Inferior parietal cortex (tissue), 1 donor: Measurements from ENCODE around the gene CIZ1.

Experiments used
- DNase-seq: peaks from one replicate; pipeline ENCODE4 v3.0.0-alpha.2; 2016; ENCODE audit errors: extremely low spot score

The CIZ1 gene

DNA sequence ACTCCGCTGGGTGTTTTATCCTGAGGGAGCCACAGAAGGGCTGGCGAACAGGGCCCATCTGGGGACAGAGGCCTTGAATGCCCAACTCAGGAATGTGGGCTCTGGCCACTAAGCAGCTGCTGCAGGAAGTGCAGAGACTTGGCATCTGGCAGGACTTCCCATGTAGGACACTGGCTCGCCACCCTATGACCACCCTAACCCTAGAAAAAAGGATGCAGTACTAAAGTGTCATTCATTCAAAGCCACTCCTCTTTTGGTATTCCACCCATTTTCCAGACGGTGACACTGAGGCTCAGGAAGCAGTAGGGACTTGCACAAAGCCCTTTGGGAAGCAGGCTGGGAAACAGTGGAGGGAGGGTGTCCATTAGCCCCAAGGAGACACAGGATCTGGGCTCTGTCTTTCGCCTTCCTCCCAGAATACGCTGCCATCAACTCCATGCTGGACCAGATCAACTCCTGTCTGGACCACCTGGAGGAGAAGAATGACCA lies 28.3 kb downstream of the CIZ1 start:
- DNase-seq: no peak

DNA sequence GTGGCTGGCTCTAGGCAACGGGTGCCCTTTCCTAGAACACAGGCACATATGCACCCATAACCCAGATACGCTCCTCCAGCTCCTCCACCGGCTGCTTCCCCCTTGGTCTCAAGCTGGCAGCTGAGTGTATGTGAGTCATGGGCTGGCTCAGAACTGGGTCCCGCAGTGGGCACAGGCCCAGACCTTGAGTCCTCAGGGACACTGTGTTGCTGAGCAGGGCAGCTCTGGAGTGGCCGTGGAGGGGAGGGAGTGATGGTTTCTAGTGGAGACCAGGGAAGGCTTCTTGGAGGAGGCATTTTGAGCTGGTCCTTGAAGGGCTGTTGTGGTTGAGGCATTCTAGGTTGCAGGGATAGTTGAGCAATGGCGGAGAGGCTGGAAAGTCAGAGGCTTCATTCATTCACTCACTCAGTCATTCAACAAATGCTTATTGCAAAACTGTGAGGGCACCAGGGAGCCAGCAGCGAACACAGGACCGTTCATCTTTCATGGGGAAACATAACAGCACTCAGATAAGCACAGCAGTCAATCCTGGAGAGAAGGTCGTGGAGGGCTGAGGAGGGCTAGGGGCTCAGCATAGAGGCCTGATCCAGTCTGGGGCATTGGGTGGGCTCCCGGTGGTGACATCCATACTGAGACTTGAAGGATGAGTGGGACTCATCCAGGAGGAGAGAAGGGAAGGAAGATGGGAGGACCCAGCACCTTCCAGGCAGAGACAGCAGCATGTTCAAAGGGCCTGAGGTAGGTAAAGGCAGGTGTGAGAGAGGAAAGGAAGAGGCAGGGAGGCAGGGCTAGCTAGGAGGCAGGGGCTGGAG lies 29.0 kb downstream of the CIZ1 start:
- DNase-seq: no peak

DNA sequence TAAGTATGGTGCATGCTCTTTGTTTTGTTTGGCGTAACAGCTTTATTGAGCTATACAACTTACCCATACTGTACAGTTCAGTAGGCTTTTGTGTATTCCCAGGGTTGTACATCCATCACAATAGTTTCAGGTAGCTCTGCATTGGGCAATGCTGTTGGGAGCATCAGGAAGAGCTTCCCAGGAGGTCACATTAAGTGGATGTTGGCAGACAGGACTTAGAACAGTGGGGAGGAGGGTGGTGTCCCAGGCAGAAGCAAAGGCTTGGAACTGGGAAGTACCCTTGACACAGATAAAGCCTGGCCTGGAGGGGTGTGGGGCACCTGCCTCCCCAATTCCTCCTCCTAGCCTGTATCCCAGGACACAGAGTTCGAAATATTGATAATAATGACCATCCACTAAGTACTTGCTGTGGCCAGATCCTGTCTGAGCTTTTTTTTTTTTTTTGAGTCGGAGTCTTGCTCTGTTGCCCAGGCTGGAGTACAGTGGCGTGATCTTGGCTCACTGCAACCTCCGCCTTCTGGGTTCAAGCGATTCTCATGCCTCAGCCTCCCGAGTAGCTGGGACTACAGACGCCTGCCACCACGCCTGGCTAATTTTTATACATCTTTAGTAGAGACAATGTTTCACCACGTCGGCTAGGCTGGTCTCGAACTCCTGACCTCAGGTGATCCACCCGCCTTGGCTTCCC lies 30.0 kb downstream of the CIZ1 start:
- no peak for DNase-seq

DNA sequence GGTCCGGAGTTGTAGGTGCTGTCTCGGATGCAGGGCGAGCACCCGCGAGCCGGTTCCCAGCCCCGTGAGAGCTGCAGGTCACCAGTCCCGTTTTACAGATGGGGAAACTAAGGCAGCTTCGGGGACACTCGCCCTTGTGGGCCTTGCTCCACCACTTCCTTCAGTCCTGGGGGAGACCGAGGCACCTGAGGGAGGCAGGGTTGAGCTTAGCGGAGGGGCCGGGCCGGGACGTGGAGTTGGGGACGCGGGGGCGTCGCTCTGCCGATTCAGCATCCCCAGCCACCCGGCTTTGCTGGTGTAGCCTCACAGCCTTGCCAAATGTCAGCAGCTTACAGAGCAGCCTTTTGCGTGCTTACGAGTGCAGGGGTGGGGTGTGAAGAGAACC lies 30.8 kb downstream of the CIZ1 start:
- DNase-seq: no peak

DNA sequence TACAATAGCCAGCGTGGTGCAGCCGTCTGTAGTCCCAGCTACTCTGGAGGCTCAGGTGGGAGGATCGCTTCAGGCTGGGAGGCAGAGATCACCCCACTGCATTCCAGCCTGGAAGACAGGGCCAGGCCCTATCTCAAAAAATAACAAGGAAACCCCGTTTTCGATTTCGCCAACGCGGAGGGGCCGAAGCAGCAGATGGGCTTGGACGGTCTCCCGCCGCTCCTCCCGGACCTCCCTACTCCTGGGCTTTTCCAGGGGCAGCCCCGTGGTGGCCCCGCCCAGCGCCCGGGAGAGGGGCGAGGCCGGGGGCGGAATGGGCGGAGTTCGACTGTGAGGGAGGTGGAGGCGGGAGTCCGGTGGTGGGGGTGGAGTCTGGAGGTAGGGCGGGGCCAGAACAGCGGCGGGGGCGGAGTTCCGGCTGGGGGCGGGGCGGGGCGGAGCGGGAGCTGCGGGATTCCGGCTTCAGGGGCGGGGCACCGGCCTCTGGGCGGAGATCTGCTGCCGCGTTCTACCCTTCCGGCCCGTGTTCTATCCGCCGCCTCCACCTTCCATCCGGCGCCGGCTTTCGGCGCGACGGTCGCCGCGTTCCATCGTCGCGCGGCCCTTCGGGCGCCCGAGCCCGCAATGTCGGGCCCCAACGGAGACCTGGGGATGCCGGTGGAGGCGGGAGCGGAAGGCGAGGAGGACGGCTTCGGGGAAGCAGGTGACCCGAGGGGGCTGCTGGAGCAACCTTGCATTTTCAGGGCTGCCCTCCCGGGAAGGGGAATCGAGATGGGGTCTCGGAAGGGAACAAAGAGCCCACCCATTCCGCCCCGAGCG lies 31.4 kb downstream of the CIZ1 start, which contains the start of gene BBLN:
Gene BBLN, plus strand, starts transcription at position 482 of the 819 bp plus-strand sequence. Its CDS starts 143 bp downstream, at position 625.
- DNase-seq: peak; percentile 87

DNA sequence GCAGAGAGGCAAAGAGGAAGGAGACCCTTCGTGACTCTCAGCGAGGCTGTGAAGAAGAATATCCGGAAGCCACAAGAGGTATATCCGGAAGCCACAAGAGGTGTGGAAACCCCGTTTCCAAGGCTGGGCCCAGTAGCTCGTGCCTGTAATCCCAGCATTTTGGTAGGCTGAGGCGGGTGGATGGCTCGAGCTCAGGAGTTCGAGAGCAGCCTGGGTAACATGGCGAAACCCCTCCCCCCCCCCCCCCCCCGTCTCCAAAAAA lies 31.9 kb downstream of the CIZ1 start:
- peak; percentile 28 for DNase-seq

DNA sequence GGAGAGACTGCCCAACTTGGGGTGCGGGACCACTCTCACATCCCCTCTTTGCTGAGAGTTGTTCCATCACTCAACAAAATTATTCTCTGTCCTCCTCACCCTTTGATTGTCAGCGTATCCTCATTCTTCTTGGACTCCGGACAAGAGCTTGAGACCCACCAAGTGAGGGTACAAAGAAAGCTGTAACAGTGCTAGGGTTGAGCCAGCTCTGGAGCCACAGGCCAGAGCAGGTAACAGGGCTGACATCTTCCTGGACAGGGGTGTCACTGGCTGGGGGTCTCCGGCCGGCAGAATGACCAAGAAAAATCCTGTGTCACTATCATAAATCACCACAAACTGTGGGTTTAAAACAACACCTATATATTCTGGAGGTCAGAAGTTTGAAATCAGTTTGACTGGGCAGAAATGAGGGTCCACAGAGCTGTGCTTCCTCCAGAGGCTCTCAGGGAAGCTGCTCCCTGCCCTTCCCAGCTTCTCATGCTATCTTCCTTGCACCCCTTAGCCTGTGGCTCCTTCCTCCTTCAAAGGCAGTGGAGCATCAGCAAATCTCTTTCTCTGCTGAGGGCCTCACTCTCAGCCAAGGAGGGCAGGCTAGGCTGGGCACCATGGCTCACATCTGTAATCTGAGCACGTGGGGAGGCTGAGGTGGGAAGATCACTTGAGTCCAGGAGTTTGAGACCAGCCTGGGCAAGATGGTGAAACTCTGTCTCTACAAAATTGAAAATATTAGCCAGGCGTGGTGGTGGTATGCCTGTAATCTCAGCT lies 35.5 kb downstream of the CIZ1 start:
- DNase-seq: no peak

DNA sequence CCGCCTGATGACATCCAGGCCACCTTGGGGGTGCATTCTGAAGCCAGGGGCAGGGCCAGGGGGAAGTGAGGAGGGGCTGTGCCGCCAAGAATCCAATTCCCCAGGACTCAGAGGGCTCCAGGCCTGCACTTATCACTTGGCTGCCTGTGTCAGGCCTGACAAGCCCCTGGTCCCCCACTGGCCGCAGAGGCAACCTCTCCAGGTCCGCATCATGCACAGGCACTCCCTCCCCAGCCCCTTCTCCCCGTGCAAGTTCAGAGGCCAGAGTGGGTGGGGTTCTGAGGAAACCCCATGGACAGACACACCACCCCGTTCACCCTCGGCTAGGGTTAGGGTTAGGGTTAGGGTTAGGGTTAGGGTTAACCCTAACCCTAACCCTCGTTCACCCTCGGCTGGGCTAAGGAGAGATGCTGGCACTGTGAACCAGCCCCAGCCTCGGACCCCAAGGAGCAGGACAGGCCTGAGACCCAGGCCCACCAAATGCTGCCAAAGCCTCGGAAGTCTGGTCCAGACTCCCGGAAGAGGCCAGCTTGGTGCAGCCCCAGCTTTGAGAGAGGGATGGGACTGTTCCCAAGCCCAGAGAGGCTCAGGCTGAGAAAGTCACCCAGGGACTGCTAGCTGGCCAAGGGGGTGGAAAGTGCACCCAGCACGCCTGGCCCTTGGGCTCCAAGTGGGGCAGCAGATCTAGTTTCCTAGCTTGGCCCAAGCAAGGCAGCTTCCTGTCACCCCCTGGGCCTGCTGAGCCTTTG lies 37.3 kb downstream of the CIZ1 start:
- no peak for DNase-seq

DNA sequence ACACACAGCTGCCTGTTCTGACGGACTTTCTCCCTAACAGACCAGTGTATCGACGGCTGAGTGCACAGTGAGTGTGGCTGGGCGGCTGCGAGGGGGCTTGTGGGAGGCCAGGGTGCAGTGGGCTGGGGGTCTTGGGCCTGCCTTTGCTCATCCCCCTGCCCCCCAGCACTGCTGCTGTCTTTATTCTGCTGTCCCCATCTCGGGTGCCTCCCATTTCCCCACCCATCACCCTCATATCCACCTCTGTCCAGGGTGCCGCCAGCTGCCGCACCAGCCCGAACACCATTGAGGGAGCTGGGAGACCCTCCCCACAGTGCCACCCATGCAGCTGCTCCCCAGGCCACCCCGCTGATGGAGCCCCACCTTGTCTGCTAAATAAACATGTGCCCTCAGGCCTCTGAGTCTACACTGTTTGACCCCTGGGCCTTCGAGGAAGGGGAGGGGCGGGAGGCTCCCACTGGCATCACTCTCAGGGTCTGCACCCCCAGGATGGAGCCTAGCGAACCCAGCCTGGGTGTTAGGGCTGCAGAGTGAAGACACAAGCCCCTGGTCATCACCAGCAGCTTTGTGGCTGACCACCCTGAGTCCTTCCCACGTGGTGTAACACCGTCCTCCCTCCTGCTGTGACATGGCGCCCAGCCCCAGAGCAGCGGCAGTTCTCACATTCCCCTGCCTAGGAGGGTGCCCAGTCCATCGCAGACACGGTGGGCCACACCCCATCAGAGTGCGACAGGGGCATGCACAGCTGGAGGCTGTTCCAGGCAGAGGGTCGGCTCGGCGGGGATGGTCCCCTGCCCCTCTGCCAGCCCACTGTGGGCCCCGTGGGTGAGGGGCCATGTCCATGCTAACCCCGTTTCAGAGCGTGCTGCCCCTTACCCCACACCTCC lies 38.1 kb downstream of the CIZ1 start:
- DNase-seq: no peak

DNA sequence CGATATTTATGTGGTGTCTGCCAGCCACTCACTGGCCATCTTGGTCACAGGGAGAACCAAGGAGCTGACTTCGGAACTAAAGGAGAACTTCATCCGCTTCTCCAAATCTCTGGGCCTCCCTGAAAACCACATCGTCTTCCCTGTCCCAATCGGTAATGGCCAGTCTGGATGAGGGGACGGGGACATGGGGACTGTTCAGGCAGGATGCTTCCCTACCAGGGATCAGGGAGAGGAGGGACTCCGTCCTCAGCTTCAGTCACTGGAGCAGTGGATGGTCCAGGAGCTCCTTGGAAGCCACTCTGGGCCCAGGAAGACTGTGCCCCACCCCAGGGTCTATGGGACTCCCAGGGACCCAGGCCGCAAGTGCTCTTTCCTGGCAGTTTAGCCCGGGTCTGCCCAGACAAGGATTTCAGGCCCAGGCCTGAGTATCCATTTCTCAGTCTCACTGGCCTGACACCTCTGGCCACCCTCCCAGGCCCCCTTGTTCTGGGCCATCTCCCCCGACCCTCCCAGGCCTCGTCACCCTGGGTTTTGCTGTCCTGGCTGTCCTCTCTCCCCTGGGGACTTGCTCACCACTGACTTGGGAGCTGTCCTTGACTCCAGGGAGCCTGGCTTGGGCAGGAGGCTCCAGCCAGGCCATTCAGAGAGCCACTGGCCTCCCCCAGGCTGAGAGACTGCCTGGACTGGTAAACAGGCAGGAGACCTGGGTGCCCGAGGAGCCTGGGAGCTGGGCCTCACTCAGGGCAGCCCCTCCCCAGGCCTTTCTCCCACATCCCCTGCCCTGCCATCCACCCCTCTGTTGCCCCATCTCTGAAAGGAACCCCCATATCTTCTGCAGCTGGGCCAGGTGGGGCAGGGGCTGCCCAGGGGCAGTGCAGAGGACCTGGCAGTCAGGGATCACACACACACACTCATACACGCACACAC lies 39.0 kb downstream of the CIZ1 start:
- DNase-seq: no peak

DNA sequence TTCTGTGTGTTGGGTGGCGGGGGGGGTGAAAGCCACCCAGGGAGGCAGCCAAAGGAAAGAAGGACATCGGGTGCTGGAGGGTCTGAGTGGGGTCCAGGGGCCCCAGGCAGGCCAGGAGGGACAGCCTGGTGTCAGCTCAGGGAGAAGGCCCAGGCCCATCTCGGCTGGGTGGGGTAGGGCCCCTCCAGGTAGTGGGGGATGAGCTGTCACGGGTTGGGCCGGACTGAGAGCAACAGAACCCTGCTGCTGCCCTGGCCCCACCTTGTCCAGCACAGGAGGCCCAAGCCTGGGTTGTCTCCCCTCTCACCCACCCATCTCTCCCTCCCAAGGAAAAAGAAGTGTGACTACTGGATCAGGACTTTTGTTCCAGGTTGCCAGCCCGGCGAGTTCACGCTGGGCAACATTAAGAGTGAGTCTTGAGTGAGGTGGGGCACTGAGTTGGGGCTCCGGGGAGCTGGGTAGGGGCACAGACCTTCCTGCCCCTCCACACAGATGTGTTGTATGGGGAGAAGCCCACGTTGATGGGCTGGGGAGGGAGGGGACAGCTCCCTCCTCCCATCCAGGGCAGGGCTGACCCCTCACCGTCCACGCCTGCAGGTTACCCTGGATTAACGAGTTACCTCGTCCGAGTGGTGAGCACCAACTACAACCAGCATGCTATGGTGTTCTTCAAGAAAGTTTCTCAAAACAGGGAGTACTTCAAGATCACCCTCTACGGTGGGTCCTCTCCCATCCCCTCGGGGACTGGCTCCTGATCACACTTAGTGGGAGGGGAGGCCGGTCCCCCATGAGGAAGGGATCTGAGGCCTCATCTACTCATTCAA lies 39.9 kb downstream of the CIZ1 start:
- DNase-seq: no peak

DNA sequence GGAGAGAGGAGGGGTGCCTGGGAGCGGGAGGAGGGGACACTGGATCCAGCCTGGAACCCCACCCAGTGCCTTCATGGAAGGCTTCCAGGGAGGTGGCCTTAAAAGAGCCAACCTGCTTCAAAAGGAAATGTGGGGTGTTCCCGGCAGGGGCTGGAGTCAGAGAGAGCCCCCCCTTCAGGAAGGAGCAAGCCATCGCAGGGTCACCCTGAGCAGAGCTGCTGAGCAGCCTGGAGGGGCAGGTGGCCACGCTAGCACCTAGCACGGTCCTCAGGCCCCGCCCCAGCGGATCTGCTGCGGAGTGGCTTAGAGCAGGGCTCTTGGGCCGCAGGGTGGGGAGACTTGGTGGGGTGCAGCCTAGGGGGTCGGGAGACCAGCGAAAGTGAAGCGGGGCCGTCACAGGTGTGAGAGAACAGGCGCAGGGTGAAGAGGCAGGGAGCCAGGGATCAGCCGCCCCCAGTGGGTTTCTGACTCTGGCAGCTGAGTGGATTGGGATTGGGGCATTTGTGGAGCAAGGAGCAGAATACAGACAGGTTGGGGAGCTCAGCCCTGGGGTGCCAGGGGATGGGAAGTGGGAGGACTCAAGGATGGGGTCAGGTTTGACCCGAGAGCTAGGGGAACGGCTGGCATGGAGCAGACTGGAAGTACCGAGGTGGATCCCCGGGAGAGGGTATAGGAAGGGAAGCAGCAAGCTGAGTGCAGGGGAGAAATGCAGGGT lies 40.6 kb downstream of the CIZ1 start:
- no peak for DNase-seq

DNA sequence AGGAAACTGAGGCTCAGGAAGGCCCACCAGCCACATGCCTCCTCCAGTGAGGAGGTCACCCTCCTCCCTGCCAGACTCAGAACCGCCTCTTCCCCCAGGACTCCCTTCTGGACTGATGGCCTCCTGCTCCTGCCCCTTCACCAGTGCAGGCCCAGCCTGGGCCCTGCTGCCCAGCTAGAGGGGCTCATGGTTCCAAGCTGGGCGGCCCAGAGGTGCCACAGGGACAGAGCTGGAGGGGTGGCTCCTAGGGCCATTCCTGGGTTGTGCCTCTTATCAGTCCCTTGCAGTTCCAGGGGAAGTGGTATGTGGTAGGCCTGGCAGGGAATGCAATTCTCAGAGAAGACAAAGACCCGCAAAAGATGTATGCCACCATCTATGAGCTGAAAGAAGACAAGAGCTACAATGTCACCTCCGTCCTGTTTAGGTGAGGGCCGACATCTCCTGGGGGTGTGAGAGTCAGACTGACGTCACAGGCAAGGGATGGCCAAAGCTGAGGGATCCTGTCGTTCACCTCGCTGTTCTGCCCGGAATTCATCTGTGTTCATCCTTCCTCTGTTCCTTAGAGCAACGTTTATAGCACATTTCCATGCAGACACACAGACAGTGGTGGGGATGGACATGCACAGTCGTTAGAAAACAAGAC lies 41.3 kb downstream of the CIZ1 start:
- DNase-seq: no peak

DNA sequence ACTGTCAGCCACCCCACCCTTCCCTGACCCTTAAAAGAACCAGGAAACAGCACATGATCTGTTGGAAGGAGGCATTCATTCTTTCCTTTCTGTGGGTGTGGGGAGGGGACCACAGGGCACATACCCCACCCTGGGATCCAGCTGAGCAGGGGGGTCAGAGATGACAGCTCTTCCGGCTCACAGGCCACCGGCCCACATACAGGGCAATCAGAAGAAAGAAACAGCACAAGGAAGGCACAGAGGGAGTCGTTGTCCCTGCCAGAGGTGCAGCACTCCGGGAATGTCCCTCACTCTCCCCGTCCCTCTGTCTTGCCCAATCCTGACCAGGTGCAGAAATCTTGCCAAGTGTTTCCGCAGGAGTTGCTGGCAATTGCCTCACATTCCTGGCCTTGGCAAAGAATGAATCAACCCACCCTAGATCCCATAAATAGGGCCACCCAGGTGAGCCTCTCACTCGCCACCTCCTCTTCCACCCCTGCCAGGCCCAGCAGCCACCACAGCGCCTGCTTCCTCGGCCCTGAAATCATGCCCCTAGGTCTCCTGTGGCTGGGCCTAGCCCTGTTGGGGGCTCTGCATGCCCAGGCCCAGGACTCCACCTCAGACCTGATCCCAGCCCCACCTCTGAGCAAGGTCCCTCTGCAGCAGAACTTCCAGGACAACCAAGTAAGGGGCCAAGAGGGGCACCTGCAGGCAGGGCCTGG lies 42.2 kb downstream of the CIZ1 start, which contains the start of gene LCN2:
Gene LCN2, plus strand, starts transcription at position 453 of the 701 bp plus-strand sequence. Its CDS starts 73 bp downstream, at position 526.
- no peak for DNase-seq

DNA sequence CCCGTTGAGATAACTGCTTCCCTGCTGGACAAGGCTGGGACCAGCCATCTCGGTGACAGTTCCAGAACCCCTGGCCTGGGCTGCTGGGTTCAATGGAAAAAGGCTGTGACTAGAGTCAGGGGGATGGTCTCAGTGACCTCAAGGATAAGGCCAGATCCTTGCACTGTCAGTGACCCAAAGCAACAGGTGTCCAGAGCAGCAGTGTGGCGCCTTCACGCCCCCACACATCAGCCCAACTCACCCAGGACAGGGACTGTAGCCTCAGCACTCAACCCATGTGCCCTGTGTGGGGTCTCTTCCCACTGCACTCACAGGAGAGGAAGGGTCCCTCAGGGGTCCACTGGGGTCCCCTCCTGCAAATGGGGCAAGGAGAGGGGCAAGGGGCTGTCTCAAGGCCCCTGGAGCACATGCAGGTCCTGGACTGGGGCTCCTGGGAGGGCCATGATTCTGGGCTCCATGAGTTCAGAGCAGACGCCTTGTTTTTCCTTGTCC lies 42.8 kb downstream of the CIZ1 start:
- DNase-seq: no peak

DNA sequence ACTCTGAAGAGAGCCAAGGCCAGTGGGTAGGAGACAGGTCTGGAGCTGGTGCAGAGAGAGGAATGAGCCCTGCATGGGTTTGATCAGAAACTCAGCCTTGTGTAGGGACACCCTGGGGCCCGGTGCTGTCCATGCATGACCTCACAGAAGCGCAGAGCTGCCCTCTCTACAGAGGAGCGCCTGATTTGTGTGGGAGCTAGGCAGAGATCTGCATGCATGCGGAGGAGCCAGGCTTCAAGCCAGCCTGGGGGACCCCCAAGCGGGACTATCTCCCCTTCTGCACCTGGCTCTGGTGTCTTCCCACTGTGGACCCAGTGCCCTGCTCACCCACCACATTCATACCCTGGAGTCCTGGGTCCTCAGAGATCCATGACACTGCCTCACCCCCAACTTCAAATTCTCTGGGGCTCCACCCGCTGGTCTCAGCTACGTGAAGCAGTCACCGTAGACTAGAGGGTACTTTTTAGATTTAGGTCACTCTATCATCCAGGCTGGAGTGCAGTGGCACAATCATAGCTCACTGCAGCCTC lies 44.7 kb downstream of the CIZ1 start:
- no peak for DNase-seq
